Subcutaneous adipose tissue (tissue), 4 donors: ENCODE data around the gene AMBRA1. TPM values are rescaled to one million over a fixed set of nuclear protein-coding genes. Genes with fewer than 3 reads are reported as not detected.

Source experiments
- total RNA-seq, 4 donors: library from RNA; depleted of rRNA; stranded (reverse); fragments of >200 nt; gene quantifications; one replicate each; pipeline ENCODE4 v1.1.0, GENCODE V29; 2016
- TF ChIP-seq, protein P1 (sequence below): fragments of 450-650 bp; IDR thresholded peaks from one replicate; pipeline ENCODE4 v1.5.1; 2016; ENCODE audit warnings: low read depth, mild to moderate bottlenecking, control low read depth, antibody characterized with exemption, moderate library complexity

The AMBRA1 gene
- total RNA-seq, 4 donors from 2014 or later, result 17.1 to 39.4 (median 23.5) TPM

GRCh38 chr11:46463701-46464421, 130.0 kb downstream of the AMBRA1 start:
- TF ChIP-seq, protein P1, sequence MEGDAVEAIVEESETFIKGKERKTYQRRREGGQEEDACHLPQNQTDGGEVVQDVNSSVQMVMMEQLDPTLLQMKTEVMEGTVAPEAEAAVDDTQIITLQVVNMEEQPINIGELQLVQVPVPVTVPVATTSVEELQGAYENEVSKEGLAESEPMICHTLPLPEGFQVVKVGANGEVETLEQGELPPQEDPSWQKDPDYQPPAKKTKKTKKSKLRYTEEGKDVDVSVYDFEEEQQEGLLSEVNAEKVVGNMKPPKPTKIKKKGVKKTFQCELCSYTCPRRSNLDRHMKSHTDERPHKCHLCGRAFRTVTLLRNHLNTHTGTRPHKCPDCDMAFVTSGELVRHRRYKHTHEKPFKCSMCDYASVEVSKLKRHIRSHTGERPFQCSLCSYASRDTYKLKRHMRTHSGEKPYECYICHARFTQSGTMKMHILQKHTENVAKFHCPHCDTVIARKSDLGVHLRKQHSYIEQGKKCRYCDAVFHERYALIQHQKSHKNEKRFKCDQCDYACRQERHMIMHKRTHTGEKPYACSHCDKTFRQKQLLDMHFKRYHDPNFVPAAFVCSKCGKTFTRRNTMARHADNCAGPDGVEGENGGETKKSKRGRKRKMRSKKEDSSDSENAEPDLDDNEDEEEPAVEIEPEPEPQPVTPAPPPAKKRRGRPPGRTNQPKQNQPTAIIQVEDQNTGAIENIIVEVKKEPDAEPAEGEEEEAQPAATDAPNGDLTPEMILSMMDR, result no peak

GRCh38 chr11:46461461-46461927, 132.3 kb downstream of the AMBRA1 start:
- TF ChIP-seq, protein P1, result no peak

GRCh38 chr11:46458491-46458890, 135.3 kb downstream of the AMBRA1 start:
- TF ChIP-seq, protein P1, result no peak

GRCh38 chr11:46457659-46458424, 136.0 kb downstream of the AMBRA1 start:
- TF ChIP-seq, protein P1, result no peak

- TF ChIP-seq, protein P1, result no peak
Observed at GRCh38 chr11:46457021-46457420, 136.8 kb downstream of the AMBRA1 start.

DNA sequence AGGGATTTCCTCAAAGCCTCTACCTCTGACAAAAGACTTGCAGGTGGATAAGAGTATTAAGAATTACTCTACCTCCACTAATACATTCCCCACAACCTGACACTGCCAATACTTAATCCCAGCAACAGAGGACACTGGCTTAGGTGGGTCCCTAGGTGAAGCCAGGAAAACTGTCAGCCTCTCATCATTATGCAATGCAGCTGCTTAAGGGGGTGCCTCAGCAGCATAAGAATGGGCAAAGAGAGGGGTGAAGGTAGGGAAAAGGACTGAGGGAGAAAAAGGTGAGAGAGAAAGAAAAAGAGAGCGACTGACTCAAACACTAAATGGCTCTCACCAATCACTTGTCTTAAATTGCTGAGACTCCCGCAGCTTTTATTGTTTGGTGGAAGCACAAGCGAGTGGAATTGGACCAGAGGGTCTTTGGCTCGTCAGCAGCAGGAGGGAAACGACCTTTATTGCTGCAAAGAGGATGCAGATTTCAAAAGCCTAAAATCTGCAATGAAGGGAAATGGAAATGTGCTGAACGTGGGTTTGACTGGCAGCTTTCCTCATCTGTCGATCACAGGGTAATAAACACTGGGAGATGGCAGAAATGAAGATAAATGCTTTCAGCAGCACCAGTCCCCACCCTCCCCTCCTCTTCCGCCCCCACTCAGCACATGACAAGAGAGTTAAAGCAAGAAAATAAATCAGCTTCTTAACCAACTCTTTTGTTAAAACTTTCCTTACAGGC, 137.4 kb downstream of the AMBRA1 start:
- TF ChIP-seq, protein P1, result no peak

GRCh38 chr11:46455834-46456233, 138.0 kb downstream of the AMBRA1 start:
- TF ChIP-seq, protein P1, result no peak
